Lower lobe of right lung (tissue), 2 donors: ENCODE data around the gene ARID1B. TPM values are rescaled to one million over a fixed set of nuclear protein-coding genes. Genes with fewer than 3 reads are reported as not detected.
A peak's percentile ranks its signal among the peaks of the same experiment; 100 is the strongest.
"Not testable (repeated sequence)": the region's sequence is repeated elsewhere in the genome, so short reads cannot be mapped to it uniquely, and the experiment has no call there.

Experiments
- ATAC-seq, 2 donors: fragments of 200-7000 bp; cut with Tn5 transposase; one replicate each; pipeline ENCODE4 v1.9.1; 2020 to 2022; ENCODE audit warnings: mild to moderate bottlenecking in 2 of 2, moderate library complexity in 2 of 2
- DNase-seq: peaks from one replicate; pipeline ENCODE4 v3.0.0-alpha.2; 2020
- H3K27ac ChIP-seq: fragments of 200-600 bp; one replicate; pipeline ENCODE4 v1.8.0; 2022
- H3K27me3 ChIP-seq: fragments of 200-600 bp; one replicate; pipeline ENCODE4 v1.8.0; 2022; ENCODE audit warnings: low read depth
- H3K36me3 ChIP-seq: fragments of 200-600 bp; one replicate; pipeline ENCODE4 v1.8.0; 2022; ENCODE audit warnings: mild to moderate bottlenecking
- H3K4me1 ChIP-seq: fragments of 200-600 bp; one replicate; pipeline ENCODE4 v1.8.0; 2022
- H3K4me3 ChIP-seq: fragments of 200-600 bp; one replicate; pipeline ENCODE4 v1.8.0; 2022; ENCODE audit warnings: mild to moderate bottlenecking
- H3K9me3 ChIP-seq: fragments of 200-600 bp; one replicate; pipeline ENCODE4 v1.8.0; 2022
- CTCF ChIP-seq: fragments of 200-600 bp; IDR thresholded peaks from one replicate; pipeline ENCODE4 v1.8.0; 2022; ENCODE audit warnings: antibody characterized with exemption, mild to moderate bottlenecking
- intact Hi-C: fragments of 100-400 bp; cut with DNase I; formaldehyde crosslinking; loops from one replicate; pipeline ENCODE4 v1.11.0; 2022
- total RNA-seq: library from RNA; stranded (reverse); fragmentation: NEBNext Ultra II Directional; extraction: Animal tissue kit (Norgen Biotek cat#: 25700); gene quantifications from one replicate; pipeline ENCODE4 v1.2.1, GENCODE V29; 2021
- donor health status: DM: no; HTN: yes; CAD: no; lungs with severe emphysema.

The ARID1B gene
- total RNA-seq, 1 donor from 2014 or later = 95.5 TPM

- Histone ChIP-seq H3K27ac (no peak overlapping the region), H3K27me3 (no peaks in the 10 kb centered on the region), H3K4me3 (no peak overlapping the region), H3K36me3 (peaks cover 15% of the 10 kb centered on the region), H3K9me3 (no peaks in the 10 kb centered on the region), H3K4me1 (peaks cover 32% of the 10 kb centered on the region)
- ATAC-seq (peak in 1 of 2 donors; percentile 62), DNase-seq (no peak)
- TF ChIP-seq CTCF = no peak
- intact Hi-C loops = no loop called here
Measured at GRCh38 chr6:157143171-157143889, 366.2 kb downstream of the ARID1B start.

- intact Hi-C loops = no loop called here
- TF ChIP-seq CTCF = no peak
- Histone ChIP-seq H3K36me3 (peaks cover 21% of the 10 kb centered on the region), H3K4me3 (no peak overlapping the region), H3K9me3 (no peaks in the 10 kb centered on the region), H3K27ac (no peak overlapping the region), H3K27me3 (no peaks in the 10 kb centered on the region), H3K4me1 (peaks cover 40% of the 10 kb centered on the region)
- ATAC-seq (peak in 1 of 2 donors; percentile 40), DNase-seq (no peak)
Measured at GRCh38 chr6:157143890-157144798, 367.0 kb downstream of the ARID1B start.

- Histone ChIP-seq H3K9me3 (no peaks in the 10 kb centered on the region), H3K4me3 (no peak overlapping the region), H3K4me1 (peaks cover 41% of the 10 kb centered on the region), H3K27me3 (no peaks in the 10 kb centered on the region), H3K27ac (peak overlapping the region; percentile 33), H3K36me3 (peaks cover 27% of the 10 kb centered on the region)
- ATAC-seq (peak; percentile 16 to 29), DNase-seq (no peak)
- intact Hi-C loops = no loop called here
- TF ChIP-seq CTCF = no peak
Measured at GRCh38 chr6:157144859-157145568, 367.8 kb downstream of the ARID1B start.

GRCh38 chr6:157145656-157146285, 368.6 kb downstream of the ARID1B start:
- H3K4me3 ChIP-seq = no peak overlapping the region
- peaks cover 41% of the 10 kb centered on the region for H3K4me1 ChIP-seq
- DNase-seq (no peak), ATAC-seq (peak; percentile 40 to 58)
- intact Hi-C loops = no loop called here
- no peaks in the 10 kb centered on the region for H3K9me3 ChIP-seq
- H3K36me3 ChIP-seq = peaks cover 29% of the 10 kb centered on the region
- peak overlapping the region; percentile 33 for H3K27ac ChIP-seq
- no peaks in the 10 kb centered on the region for H3K27me3 ChIP-seq
- no peak for TF ChIP-seq CTCF

- peaks cover 41% of the 10 kb centered on the region for H3K4me1 ChIP-seq
- H3K9me3 ChIP-seq, intact Hi-C loops, DNase-seq, H3K27ac ChIP-seq, ATAC-seq, H3K4me3 ChIP-seq, H3K27me3 ChIP-seq: not testable (repeated sequence)
- peaks cover 29% of the 10 kb centered on the region for H3K36me3 ChIP-seq
Measured at GRCh38 chr6:157147054-157148026, 370.2 kb downstream of the ARID1B start.
